Activated CD4-positive, alpha-beta T cell treated with anti-CD3 and anti-CD28 coated beads for 1 hour (primary cell): ENCODE measurements around the gene PRKCQ.
A peak's percentile ranks its signal among the peaks of the same experiment; 100 is the strongest.
"Not testable (repeated sequence)": the region's sequence is repeated elsewhere in the genome, so short reads cannot be mapped to it uniquely, and the experiment has no call there.

ENCODE experiments used
- DNase-seq: peaks from one replicate; pipeline ENCODE4 v3.0.0-alpha.2; 2020

PRKCQ gene

DNA sequence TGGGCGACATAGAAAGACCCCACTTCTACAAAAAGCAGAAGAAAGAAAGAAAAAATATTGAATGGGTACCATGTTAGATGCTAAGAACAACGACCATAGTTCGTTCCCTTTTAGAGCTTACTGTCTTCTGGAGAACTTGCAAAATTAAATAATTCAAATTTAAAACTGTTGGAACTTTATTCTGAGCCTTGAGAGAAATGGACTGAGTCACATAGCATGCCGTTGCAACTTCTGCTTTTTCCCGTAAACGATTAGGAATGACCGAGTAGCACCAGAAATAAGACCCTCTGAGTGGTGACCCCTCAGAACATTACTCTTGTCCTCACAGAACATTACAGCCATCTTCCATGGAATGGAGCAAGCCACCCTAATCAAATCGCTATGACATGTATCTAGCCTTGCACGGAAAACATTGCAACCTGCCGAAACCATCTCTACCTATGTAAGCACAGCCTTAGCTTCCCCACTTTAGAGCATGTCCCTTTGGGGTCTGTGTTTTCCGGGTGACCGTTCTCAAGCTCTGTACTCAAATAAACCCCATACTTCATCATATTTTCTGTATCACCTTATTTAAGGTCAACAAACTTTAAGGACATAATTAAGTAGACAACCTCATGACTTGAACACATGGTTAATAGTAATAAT is 179.1 kb downstream of the PRKCQ start:
- DNase-seq = no peak

DNA sequence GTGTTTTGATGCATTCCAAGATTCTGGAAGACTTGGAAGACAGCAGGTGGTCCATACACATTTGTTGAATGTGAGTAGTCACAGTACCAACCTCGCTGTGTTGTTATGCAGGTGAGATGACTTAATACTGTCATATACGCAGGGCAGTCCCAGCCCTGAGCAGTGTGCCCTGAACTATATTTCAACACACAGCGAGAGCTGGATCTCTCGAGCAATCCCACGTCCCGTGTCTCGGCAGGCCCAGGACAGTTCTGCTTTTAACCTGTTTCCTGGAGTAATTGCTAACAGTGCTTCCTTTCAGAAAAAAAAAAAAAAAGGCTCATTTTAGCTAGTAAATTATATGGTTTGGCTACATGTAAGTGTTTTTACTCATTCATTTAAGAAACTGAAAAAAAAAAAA is 179.7 kb downstream of the PRKCQ start:
- no peak for DNase-seq

DNA sequence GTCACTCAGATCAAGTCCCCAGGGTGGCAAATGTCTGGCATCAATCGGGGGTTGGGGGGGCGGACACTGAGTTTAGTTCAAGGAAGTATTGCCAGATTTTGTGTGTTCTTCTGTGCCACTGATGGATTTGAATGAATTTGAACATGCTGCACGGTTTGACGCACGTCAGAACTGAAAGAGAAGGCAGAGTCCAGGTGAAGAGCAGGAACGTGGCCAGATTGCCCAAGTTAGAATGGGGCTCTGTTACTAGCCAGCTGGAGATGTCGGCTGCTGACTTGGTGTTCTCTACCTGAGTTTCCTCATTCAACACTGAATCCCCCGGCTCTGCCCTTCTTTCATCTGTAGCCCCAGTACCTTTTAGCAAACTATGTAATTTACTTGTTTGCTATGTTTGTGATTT is 180.2 kb downstream of the PRKCQ start:
- no peak for DNase-seq

DNA sequence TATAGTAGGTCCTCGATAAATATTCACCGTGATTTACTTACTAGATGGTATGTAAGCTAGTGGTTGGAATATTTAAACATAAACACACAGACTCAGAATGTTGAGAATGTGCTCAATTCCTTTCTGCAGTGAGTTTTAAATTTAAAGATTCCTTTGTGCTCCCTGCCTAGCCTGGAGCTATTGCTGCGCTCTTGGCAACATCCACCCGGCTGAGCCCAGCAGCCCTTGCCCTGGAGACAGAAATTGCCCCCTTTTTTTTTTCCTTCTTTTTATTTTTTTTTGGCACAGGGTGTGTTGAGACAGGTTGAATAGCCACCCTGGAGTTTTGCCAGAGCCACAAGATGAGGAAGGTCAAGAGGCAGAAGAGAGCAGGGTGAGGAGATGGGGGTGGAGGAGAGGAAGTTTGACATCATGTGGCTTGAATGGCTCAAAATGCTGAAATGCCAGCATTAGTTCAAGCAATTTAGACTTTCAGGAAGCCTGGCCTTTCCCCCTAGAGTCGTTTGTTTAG is 180.8 kb downstream of the PRKCQ start:
- no peak for DNase-seq

DNA sequence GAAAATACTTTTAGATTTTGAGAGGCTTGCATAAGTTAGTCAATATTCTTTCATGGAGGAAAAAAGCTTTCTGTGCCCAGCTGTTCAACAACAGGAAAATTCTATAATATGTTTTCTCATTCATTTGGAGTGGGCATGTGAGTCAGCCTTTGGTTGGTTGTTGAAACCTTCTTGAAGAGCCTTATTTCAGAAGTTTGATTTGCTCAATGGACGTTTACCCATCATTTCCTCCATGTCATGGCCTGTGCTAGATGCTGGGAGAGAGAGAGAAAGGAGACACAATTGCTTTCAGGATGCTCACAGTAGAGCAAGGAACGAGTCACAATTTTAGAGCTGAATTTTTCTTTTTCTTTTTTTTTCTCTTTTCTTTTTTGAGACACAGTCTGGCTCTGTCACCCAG is 181.7 kb downstream of the PRKCQ start:
- no peak for DNase-seq

DNA sequence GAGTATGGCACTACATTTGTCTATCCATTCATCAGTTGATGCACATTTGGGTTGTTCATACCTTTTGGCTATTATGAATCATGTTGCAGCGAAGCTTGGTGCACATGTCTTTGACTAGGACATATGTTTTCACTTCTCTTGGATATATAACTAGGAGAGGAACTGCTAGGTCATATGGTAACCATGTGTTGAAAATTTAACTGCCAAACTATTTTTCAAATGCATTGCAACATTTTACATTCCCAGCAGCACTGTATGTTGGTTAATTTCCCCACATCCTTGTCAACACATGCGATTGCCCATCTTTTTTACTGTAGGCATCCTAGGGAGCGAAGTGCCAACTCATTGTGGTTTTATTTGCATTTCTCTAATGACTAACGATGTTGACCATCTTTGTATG is 183.4 kb downstream of the PRKCQ start:
- no peak for DNase-seq

DNA sequence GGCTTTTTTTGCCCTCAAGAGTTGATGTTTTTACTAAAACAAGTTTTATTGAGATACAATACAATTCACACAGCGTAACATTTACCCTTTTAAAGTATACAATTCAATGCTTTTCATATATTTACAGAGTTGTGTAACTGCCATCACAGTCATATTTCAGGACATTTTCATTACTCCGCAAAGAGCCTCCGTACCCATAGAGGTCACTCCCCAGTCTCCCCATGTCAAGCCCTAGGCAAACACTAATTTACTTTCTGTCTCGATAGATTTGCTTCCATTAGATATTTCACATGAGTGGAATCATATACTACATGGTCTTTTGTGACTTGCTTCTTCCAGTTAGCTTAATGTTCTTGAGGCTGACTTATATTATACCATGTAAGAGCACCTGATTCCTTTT is 183.8 kb downstream of the PRKCQ start:
- DNase-seq = no peak

DNA sequence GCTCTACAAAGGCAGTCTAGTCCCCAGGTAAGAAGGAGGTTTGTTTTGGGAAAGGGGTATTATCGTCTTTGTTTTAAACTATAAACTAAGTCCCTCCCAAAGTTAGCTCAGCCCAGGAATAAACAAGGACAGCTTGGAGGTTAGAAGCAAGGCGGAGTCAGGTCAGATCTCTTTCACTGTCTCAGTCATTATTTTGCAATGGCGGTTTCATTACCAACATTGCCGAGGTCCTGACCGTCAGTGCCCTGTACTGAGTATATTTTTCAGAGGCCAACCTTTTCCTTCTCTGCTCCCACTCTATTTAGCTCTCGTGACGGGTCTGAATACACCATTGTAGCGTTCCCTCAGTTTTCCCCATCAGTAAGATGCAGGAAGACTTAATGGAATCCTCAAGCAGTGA is 184.5 kb downstream of the PRKCQ start:
- DNase-seq = no peak

DNA sequence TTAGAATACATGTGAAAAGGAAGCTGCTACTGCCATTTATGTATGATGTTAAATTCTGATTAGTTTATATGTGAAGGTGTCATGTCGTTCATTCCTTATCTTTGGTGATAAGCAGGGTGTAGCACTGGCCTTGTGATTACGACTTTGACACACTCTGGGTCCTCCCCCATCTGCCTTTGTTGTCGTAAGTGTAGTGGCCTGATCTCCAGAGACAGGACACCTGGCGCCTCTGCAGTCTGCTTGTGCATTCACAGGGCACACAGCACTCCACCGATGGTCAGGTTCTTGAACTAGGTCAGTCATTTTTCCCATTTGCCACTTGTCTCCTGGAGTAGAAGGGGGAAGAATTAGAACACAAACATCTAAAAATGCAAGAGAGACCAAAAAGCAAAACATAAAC is 186.0 kb downstream of the PRKCQ start:
- no peak for DNase-seq

DNA sequence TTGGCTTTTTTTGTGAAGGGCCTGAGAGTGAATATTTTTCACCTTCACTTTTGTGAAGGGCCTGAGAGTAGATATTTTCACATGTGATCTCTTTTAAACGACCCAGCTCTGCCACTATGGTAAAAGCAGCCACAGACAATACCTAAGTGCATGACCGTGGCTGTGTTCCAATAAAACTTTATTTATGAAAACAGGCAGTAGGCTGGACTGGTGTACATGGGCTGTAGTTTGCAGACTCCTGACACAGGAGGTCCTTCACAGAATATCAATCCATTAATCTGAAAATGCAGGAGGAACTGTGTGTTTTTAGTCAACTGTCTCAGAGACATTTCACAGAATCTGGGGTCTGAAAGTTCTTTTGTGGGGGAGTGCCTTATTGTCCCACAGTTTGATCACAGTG is 186.9 kb downstream of the PRKCQ start:
- no peak for DNase-seq

DNA sequence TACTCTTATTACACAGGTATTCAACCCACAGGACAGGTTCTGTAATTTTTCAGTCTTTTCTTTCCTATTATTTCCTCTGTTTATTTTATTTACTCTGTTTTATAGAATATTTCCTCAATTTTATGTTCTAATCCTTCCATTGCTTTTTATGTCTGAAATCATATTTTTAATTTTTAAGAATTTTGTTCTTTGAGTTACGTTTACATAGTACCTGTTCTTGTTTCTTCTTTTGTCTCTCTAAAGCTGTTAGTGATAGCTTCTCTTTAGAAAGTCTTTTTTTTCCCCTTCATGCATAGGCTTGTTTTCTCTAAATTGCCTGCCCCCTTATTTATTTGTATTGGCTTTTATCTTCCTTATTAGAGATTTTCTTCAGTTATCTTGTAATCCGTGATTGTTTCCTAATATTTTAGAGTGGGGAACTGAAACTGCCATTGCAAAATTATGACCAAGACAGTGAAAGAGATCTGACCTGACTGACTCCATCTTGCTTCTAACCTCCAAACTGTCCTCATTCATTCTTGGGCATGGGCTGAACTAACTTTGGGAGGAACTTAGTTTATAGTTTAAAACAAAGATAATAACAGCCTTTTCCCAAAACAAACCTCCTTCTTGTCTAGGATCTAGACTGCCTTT is 189.7 kb downstream of the PRKCQ start:
- DNase-seq = no peak

DNA sequence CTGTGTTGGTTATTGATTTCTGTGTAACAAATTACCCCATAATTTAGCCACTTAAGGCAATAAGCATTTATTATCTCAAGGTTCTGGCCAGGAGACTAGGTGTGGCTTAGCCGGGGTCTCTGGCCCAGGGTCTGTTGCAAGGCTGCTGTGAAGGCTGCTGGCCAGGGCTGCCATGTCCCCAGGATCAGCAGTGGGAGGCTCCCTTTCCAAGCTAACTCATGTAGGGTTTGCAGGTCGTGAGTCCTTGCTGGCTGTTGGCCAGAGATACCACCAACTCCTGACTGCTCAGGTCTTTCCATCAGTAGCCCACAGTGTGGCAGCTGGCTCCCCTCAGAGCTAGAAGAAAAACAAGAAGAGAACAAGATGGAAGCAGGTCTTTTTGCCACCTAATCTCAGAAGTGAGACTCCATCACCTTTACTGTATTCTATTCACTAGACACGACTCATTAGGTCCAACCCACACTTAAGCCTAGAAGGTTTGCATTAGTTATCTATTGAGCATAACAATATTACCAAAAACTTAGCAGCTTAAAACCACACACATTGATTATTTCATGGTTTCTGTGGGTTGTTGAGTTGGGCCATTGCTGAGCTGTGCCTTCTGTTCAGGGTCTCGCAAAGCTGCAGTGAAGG is 191.7 kb downstream of the PRKCQ start:
- DNase-seq = no peak

DNA sequence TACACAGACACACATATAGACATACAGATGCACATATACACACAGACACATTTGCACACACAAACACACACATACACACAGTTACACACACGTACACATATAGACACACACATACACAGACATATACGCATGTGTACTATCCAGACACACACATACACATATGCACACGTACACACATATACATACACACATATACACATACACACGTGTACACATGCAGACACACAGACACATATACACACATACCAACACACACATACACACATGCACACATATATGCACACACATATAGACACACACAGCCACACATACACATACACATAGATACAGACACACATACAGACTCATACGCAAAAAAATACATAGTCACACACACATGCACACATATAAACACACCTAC is 193.1 kb downstream of the PRKCQ start:
- DNase-seq = no peak

DNA sequence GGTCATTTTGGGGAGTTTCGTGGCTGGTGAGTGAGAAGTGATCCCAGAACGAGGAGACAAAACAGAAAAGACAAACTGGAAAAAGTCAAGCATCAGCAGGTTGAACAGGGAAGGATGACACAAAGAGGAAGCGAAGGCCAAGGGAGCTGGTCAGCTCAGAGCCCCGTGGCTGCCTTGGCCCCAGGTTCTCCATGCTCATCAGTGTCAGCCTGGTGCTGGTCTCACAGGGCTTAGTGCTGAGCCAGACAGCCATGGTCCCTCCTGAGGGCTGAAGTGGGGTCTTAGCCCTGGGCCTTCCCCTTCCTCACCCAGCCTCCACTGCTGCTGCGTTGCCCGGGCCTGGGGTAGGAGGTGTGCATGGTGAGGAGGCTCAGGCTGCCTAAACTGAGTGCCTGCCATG is 193.7 kb downstream of the PRKCQ start:
- DNase-seq = no peak

DNA sequence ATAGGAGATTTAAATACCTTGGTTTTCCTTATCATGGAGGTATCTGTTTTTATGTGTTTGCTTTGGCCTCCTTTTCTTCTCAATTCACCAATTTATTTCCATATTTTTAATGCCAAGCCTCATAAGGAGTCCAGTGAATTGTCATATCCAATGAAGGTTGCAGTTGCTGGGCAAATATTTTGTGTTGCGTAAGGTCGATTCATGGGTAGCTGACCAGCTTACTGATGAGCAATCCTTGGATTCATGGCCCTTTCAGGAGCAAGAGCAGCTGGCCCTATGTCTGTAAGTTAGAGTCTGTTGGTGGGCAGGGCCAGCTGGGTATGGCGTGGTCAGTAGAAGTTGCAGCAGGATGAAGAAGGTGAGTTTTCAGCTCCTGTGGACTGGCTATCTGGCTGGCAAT is 194.4 kb downstream of the PRKCQ start:
- DNase-seq = no peak

DNA sequence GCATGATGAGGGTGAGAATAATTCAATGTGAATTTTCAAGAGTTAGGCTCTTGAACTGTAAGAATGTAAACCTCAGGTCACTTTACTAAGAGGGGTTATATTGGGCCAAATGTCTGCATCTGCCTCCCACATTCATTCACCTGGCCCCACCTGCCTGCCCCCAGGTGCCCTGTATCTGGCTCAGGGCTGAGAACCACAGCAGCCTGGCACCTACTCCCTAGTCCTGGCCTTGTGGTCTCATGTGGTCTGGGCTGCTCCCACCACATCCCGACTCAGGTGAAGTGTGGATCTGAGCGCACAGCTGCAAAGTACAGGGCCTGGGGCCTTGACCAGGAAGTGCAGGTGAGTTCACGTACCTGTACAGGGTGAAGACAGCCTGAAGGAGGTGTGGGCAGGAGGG is 195.2 kb downstream of the PRKCQ start:
- DNase-seq = no peak

DNA sequence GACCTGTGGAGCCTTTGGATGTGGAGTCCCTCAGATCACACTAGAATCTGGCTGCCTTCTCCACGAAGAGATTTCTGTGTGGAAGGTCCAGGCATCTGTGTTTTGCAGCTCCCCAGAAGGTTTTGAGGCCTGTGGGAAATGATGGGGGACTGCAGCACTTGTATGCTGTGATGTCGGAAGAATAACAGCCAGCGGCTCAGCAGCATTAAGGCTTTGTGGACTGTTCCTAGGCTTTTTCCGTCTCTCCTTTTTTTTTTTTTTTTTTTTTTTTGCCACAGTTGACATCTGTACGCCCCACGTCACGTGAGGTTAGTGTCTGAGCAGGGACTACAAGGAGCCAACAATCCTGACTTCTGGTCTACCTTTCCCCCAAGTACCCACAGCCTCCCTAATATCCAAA is 196.0 kb downstream of the PRKCQ start:
- DNase-seq = no peak

DNA sequence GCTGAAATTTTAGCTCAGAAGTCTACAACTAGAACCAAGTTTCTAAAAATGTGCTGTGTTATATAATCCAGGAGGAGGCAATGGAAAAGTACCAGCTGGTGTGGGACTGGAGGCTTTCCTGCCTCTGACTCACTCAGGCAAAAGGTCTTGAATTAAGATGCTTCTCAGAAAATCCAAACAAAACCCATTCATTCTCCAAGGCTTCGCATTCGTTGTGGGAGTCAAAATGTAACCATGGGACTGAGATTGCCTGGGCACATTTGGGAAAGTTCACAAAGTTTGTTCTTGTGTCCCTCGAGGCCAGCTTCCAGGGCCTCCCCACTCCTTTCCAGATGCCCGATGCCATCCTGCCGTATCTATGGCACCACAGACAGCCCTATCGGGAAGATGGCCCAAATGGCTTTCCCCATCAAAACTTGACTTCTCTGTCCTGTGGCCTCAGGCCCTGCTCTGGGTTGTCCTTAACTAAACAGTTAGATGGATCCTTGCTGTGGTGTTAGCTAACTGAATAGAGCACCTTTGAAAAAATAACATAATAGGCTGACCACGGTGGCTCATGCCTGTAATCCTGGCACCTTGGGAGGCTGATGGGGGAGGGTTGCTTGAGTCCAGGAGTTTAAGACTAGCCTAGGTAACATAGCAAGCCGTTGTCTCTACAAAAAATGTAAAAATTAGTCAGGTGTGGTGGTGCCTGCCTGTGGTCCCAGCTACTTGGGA is 196.8 kb downstream of the PRKCQ start:
- DNase-seq = no peak

DNA sequence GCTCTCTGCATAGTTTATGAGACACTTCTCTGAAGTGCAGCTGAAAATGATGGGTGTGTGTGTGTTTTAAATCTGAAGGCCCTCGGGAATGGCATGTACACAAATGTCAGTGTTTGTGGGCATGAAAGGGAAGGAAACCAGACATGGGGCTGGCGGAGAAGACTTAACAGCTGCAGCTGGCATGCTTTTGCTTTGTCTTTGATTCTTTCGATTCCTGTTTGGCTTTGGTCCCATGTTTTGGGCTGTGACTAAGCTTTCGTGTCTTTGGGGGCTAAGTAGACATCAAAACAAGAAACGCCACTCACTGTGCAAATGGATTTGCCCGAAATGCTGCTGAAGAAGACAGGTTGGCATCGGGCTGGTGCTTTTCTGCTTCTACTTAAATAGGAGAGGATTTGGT is 198.0 kb downstream of the PRKCQ start:
- peak; percentile 26 for DNase-seq

DNA sequence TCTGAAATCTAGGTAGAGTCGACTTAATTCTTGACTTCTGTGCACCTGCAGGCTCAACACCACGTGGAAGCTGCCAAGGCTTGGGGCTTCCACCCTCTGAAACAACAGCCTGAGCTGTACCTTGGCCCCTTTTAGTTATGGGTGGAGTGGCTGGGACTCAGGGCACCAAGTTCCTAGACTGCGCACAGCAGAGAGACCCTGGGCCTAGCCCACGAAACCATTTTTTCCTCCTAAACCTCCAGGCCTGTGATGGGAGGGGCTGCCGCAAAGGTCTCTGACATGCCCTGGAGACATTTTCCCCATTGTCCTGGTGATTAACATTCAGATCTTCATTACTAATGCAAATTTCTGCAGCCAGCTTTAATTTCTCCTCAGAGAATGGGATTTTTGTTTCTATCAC is 199.6 kb downstream of the PRKCQ start:
- DNase-seq = not testable (repeated sequence)

DNA sequence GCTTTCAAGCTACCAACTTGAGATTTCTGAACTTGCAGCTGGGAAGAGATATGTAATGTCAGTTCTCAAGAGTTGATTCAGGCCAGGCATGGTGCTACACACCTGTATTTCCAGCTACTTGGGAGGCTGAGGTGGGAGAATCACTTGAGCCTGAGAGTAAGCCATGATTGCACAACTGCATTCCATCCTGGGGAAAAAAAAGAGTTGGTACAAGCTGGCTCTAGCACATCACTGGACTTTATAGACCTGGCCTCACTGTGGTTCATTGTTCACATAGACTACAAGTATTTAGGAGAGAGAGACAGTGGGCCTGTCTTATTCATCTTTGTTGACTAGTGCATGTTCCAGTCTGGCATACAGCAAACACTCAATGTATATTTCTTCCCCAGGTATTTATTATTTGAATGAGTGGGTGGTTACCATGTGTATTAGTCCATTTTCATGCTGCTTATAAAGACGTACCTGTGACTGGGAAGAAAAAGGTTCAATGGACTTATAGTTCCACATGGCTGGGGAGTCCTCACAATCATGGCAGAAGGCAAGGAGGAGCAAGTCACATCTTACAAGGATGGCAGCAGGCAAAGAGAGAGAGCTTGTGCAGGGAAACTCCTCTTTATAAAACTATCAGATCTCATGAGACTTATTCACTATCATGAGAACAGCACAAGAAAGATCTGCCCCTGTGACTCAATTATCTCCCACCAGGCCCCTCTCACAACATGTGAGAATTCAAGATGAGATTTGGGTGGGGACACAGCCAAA is 200.9 kb downstream of the PRKCQ start:
- DNase-seq = no peak
